Glomerular visceral epithelial cell (primary cell): ENCODE data around the gene PLPP3.

Experiments
- DNase-seq: peaks from one replicate; pipeline ENCODE4 v3.0.0-alpha.2; 2016; ENCODE audit errors: extremely low spot score

PLPP3 gene

GRCh38 chr1:56547977-56548376, 31.4 kb downstream of the PLPP3 start:
- DNase-seq: no peak

GRCh38 chr1:56547473-56547872, 31.9 kb downstream of the PLPP3 start:
- DNase-seq: no peak

- no peak for DNase-seq
These were observed 33.7 kb downstream of the PLPP3 start for GRCh38 chr1:56545711-56546110.

- DNase-seq: no peak
These were observed 35.4 kb downstream of the PLPP3 start for GRCh38 chr1:56543783-56544612.

GRCh38 chr1:56542651-56543050, 36.7 kb downstream of the PLPP3 start:
- no peak for DNase-seq

GRCh38 chr1:56541408-56541807, 38.0 kb downstream of the PLPP3 start:
- no peak for DNase-seq

- no peak for DNase-seq
These were observed 38.9 kb downstream of the PLPP3 start for GRCh38 chr1:56540467-56540866.

GRCh38 chr1:56539520-56539931, 39.8 kb downstream of the PLPP3 start:
- no peak for DNase-seq

- no peak for DNase-seq
These were observed 40.8 kb downstream of the PLPP3 start for GRCh38 chr1:56538532-56538931.

GRCh38 chr1:56537660-56538059, 41.7 kb downstream of the PLPP3 start:
- DNase-seq: no peak

- no peak for DNase-seq
These were observed 43.4 kb downstream of the PLPP3 start for GRCh38 chr1:56535939-56536338.

- DNase-seq: no peak
These were observed 44.0 kb downstream of the PLPP3 start for GRCh38 chr1:56535362-56535761.

GRCh38 chr1:56534130-56534651, 45.2 kb downstream of the PLPP3 start:
- DNase-seq: no peak

GRCh38 chr1:56533621-56534020, 45.7 kb downstream of the PLPP3 start:
- DNase-seq: no peak

GRCh38 chr1:56533197-56533596, 46.2 kb downstream of the PLPP3 start:
- DNase-seq: no peak

GRCh38 chr1:56532350-56532683, 47.0 kb downstream of the PLPP3 start:
- DNase-seq: no peak

GRCh38 chr1:56531624-56532349, 47.6 kb downstream of the PLPP3 start:
- DNase-seq: no peak

- DNase-seq: no peak
These were observed 49.6 kb downstream of the PLPP3 start for GRCh38 chr1:56529801-56530200.

- DNase-seq: no peak
These were observed 51.6 kb downstream of the PLPP3 start for GRCh38 chr1:56527548-56528302.

- DNase-seq: peak; percentile 18
These were observed 52.7 kb downstream of the PLPP3 start for GRCh38 chr1:56526571-56527174.

- DNase-seq: peak; percentile 73
These were observed 53.8 kb downstream of the PLPP3 start for GRCh38 chr1:56525489-56526041.

- no peak for DNase-seq
These were observed 55.1 kb downstream of the PLPP3 start for GRCh38 chr1:56524263-56524662.
